Fibroblast of pulmonary artery (primary cell): ENCODE results near the gene LCP2.

ENCODE experiments used
- DNase-seq: peaks from one replicate; pipeline ENCODE4 v3.0.0-alpha.2; 2010; ENCODE audit warnings: low read depth
- H3K4me3 ChIP-seq: replicated peaks from 2 replicates; pipeline ENCODE4 v1.5.1; 2011; ENCODE audit warnings: low read depth, mild to moderate bottlenecking, control low read depth, low read length, moderate library complexity
- TF ChIP-seq, protein P1 (sequence below): IDR thresholded peaks from 2 replicates; pipeline ENCODE4 v1.5.1; 2011; ENCODE audit warnings: mild to moderate bottlenecking, control low read depth, low read length, inconsistent platforms; ENCODE audit errors: missing control alignments

LCP2 gene

DNA sequence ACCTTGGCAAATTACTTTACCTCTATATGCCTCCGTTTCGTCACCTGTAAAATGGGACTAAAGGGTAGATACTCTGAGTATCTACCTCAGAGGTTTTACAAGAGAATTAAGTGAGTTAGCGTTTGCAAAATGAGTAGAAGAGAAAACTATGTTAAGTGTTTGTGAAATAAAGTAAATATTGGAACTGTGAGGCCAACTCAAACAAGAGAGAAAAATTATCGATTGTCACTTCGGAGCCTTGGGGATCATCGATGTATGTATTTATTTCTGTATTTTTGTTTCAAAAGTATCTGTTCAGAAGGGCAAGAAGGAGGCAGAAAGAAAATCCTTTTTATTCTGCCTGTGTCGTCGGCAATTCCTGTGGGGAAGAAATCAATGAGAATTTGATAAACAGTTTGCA is 90.6 kb downstream of the LCP2 start:
- no peak overlapping the region for H3K4me3 ChIP-seq
- no peak for DNase-seq
- TF ChIP-seq, protein P1, sequence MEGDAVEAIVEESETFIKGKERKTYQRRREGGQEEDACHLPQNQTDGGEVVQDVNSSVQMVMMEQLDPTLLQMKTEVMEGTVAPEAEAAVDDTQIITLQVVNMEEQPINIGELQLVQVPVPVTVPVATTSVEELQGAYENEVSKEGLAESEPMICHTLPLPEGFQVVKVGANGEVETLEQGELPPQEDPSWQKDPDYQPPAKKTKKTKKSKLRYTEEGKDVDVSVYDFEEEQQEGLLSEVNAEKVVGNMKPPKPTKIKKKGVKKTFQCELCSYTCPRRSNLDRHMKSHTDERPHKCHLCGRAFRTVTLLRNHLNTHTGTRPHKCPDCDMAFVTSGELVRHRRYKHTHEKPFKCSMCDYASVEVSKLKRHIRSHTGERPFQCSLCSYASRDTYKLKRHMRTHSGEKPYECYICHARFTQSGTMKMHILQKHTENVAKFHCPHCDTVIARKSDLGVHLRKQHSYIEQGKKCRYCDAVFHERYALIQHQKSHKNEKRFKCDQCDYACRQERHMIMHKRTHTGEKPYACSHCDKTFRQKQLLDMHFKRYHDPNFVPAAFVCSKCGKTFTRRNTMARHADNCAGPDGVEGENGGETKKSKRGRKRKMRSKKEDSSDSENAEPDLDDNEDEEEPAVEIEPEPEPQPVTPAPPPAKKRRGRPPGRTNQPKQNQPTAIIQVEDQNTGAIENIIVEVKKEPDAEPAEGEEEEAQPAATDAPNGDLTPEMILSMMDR: no peak

DNA sequence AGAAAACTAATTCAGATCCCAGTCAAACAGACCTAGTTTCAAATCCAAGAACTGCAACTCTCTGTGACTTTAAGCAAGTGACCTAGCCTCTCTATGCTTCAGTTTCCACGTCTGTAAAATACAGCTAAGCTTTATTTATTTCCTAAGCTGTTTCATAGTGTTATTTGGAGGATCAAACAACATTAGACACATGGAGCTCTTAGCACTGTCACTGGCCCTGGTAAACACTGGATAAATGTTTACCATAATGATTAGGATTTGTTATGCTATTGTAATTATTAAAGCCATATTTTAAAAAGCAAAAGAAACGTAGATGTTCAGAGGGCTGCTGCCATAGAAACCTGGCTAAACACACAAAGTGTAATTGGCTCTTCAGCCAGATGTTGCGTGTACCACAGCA is 91.4 kb downstream of the LCP2 start:
- DNase-seq: no peak
- H3K4me3 ChIP-seq: no peak overlapping the region
- TF ChIP-seq, protein P1: no peak

DNA sequence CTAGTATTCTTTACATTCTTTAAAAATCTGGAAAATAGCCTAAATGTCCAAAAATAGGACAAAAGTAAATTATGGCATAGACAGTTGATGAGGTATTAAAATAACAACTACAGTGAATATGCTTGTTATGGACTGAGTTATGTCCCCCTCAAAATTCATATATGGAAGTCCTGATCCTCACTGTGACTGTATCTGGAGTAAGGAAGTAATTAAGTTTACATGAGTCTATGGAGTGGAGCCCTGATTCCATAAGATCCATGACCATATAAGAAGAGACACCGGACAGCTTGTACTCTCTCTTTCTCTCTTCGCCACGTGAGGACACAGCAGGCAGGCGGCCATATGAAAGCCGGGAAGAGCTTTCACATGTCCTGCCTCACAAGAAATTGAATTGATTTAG is 93.4 kb downstream of the LCP2 start:
- H3K4me3 ChIP-seq: no peak overlapping the region
- DNase-seq: no peak
- TF ChIP-seq, protein P1: no peak

DNA sequence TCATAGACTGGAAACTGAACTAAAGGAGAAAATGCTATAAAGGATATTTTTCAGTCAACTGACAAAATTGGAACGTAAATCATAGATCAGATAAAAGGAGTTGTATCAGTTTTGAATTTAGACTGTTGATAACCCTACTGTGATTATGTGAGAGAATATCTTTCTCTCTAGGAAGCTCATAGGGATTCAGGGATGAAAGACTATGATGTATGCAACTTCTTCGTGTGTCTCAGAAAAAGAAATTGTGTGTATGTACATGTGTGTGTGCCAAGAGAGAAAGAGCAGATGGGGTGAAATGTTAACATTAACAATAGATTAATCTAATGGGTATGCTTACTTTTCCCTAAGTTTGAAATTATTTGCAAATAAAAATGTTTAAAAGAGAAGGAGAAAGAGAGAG is 95.5 kb downstream of the LCP2 start:
- TF ChIP-seq, protein P1: no peak
- H3K4me3 ChIP-seq: no peak overlapping the region
- no peak for DNase-seq

DNA sequence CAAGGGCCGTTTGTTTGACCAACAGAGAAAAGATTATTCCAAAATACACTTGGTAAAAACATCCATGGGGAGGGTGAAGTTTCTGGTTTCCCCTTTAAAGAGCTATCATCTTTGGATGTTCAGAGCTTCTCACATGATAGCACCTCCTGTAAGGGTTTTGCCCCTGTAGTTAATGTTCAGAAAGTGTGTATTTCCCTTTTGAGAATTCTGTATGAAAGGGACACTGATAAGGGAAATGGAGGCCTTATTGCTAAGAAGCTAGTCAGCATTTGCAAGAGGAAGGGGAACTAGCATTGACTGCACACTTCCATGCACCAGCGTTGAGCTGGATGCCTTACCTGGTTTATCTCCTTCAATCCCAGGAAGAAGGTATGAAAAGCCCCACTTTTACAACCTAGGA is 96.3 kb downstream of the LCP2 start:
- TF ChIP-seq, protein P1: no peak
- no peak for DNase-seq

DNA sequence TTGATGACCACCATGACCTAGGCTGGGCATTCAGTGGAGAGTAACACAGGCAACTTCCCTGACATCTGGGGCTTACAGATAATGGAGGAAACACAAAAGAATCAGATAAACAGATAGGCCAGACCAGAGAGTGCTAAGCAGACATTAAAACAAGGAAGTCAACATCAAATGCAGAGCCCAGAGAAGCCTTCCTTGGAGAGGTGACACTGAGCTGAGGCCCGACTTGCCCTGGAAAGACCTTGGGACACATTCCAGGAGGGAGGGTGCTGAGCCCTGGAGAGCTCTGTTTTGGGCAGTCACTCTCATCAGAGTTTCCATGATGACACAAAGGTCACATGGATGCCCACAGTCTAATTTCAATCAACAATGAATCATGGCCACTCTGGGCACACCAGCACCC is 96.7 kb downstream of the LCP2 start:
- no peak for DNase-seq
- TF ChIP-seq, protein P1: no peak
- no peak overlapping the region for H3K4me3 ChIP-seq

More for the DNA sequence above, 96.3 kb downstream of the LCP2 start:
- no peak overlapping the region for H3K4me3 ChIP-seq
